DMS79 treated with DMSO at 0.1 percent for 48 hours (cell line): ENCODE measurements around the gene CD27.
"Not testable (repeated sequence)": the region's sequence is repeated elsewhere in the genome, so short reads cannot be mapped to it uniquely, and the experiment has no call there.

Experiments used
- DNase-seq: peaks from one replicate; lab custom pipeline; 2025; lab: John Stamatoyannopoulos, UW

CD27 gene

DNA sequence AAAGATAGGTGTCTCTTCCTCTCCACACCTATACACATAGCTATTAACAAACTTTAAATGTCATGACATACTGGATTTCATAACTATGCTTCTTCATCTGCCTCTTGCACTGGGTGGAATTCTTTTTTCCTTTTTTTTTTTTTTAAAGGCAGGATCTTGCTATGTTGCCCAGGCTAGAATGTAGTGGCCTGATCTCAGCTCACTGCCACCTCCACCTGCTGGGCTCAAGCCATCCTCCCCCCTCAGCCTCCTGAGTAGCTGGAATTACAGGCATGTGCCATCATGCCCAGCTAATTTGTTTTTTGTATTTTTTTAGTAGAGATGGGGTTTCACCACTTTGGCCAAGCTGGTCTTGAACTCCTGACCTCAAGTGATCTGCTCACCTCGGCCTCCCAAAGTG lies 43.5 kb downstream of the CD27 start:
- DNase-seq, result no peak

DNA sequence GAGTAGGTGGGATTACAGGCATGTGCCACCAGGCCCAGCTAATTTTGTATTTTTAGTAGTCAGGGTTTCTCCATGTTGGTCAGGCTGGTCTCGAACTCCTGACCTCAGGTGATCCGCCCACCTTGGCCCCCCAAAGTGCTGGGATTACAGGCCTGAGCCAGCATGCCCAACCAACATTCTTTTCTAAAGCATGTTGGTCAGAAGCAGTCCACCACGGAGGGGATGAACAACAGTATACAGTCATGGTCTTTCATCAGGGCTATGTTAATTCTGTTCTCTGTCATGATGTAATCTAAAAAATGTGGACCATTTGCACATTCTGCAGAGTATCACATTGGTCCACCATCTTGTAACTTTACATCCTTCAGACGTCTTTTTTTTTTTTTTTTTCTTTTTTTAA lies 44.7 kb downstream of the CD27 start:
- no peak for DNase-seq

GRCh38 chr12:6490673-6491072 lies 45.9 kb downstream of the CD27 start:
- not testable (repeated sequence) for DNase-seq

DNA sequence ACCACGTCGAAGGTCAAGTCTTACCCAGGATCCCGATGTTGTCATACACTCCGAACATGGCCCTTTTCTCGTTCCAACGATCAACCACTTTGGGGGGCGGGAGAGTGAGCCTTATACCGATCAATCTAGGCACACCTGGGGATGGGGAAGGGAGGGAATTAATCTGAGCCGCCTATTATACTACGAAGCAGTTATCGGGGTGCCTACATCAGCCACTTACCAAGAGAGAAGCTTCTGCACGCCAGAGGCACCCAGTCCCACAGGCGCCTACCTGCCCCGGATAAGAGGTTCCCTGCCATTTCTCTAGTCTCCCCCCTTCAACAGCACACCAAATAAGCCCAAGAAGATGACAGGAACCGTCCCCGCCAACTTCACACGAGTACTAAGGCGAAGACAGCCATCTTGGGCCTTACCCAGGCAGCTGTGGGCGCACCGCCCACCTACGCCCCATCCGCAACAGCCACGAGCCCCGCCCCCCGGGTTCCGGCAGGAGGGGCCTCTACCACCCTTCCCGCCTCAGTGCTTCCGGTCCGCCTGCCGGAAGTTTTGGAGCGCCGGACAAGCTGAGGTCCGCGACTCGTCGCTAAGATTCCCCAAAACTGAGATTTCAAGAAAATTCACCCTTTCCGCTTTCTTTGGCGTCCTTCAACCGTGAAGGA lies 48.2 kb downstream of the CD27 start, which contains the start of gene MRPL51:
Gene MRPL51 (minus strand): TSS at position 425 of the 659 bp plus-strand sequence. CDS start 126 bp downstream, at position 299.
- DNase-seq, result peak; percentile 94

DNA sequence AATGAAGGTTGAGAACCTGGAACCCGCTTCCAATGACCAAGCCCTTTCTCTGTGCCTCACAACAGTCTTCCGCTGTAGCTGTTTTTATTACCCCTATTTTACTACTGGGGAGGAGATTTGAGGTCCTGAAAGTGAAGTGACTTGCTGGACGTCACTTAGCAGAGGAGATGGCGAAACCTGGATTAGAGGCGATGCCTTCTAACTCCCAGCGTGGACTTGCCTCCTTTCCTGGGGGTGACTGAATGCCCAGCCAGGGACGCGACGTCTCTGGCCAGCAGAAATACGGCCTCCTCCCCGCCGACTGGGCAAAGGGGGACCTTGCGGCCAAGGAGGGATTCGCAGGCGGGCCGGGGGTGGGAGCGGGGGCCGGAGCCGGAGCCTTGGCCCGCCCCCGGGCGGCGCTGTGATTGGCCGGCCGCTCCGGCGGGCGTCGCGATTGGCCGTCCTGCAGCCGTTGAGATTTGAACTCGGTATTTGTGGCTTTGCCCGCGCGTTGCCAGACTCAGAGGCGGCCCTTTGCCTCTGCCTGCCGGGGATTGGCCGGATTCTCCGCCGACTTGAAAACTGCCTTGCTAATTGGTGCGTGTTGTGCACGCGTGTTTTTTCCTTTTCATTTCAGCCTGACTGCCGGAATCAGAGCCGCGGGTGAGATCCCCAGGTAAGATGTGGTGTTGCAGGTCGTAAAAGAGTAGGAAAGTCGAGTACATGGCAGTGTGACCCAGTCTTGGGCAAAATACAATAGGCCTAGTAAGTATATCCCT lies 48.9 kb downstream of the CD27 start, which contains the start of gene NCAPD2:
Gene NCAPD2 (plus strand): TSS at position 606 of the 761 bp plus-strand sequence. CDS start 997 bp downstream, outside the sequence.
- DNase-seq, result peak; percentile 95

- DNase-seq, result no peak
These were observed 49.5 kb downstream of the CD27 start for GRCh38 chr12:6494258-6494743.

- DNase-seq, result no peak
These were observed 50.2 kb downstream of the CD27 start for GRCh38 chr12:6494968-6495367.

- not testable (repeated sequence) for DNase-seq
These were observed 52.5 kb downstream of the CD27 start for GRCh38 chr12:6497291-6497690.

DNA sequence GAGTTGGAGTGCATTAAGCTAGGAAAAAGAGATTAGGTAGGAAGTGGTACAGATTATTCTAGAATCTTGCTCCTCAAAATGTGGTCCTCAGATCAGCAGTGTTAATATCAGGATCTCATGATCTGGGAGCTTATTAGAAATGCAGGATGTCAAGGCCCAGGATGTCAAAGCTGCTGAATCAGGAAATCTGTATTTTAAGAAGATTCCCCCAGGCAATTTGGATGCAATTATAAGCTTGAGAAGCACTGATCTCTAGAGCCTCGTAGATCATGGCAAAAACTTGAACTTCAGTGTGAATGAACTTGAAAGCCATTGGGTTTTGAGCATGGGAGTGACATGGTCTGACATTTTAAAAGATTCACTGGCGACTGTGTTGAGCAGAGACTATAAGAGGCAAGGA lies 55.7 kb downstream of the CD27 start:
- DNase-seq, result no peak
